ENCODE results near the gene ADH1B. TPM values are rescaled to one million over a fixed set of nuclear protein-coding genes. Genes with fewer than 3 reads are reported as not detected.

ADH1B gene
- polyA plus RNA-seq, 1 donor (not counting 4 experiments of a cell fraction or from before 2014, with no cell fraction given) = not detected

GRCh38 chr4:99282731-99283130 is 38.5 kb downstream of the ADH1B start:
- Histone ChIP-seq H2AFZ (ENCODE audit: control insufficient read depth, low read length) (no peak overlapping the region), H4K20me1 (ENCODE audit: control insufficient read depth, extremely low read depth, insufficient read depth, low read length) (no peaks in the 10 kb centered on the region), H3K4me1 (ENCODE audit: control insufficient read depth, extremely low read depth, insufficient read depth, low read length) (no peaks in the 10 kb centered on the region), H3K27ac (ENCODE audit: control insufficient read depth, insufficient read depth, low read length) (no peak overlapping the region), H3K36me3 (ENCODE audit: control insufficient read depth in 2 of 2, extremely low read depth in 1 of 2, insufficient read depth in 2 of 2, low read length in 2 of 2) (no peaks in the 10 kb centered on the region), H3K9ac (ENCODE audit: control insufficient read depth, extremely low read depth, insufficient read depth, low read length) (no peak overlapping the region), H3K79me2 (ENCODE audit: control insufficient read depth, insufficient read depth, low read length) (no peaks in the 10 kb centered on the region), H3K4me2 (ENCODE audit: control insufficient read depth, extremely low read depth, insufficient read depth, low read depth, low read length) (no peak overlapping the region), H3K4me3 (ENCODE audit: control insufficient read depth in 2 of 3, extremely low read depth in 1 of 3, insufficient read depth in 2 of 3, low read depth in 1 of 3, low read length in 3 of 3) (no peak overlapping the region), H3K9me3 (ENCODE audit: control insufficient read depth, low read depth, low read length) (no peaks in the 10 kb centered on the region), H3K9me1 (ENCODE audit: control insufficient read depth, extremely low read depth, insufficient read depth, low read length) (no peaks in the 10 kb centered on the region), H3K27me3 (ENCODE audit: control insufficient read depth, extremely low read depth, insufficient read depth, low read length) (no peaks in the 10 kb centered on the region)
- FAIRE-seq (peak; percentile 36), DNase-seq (ENCODE audit: low read depth, low spot score) (no peak)
- TF ChIP-seq, protein P1, sequence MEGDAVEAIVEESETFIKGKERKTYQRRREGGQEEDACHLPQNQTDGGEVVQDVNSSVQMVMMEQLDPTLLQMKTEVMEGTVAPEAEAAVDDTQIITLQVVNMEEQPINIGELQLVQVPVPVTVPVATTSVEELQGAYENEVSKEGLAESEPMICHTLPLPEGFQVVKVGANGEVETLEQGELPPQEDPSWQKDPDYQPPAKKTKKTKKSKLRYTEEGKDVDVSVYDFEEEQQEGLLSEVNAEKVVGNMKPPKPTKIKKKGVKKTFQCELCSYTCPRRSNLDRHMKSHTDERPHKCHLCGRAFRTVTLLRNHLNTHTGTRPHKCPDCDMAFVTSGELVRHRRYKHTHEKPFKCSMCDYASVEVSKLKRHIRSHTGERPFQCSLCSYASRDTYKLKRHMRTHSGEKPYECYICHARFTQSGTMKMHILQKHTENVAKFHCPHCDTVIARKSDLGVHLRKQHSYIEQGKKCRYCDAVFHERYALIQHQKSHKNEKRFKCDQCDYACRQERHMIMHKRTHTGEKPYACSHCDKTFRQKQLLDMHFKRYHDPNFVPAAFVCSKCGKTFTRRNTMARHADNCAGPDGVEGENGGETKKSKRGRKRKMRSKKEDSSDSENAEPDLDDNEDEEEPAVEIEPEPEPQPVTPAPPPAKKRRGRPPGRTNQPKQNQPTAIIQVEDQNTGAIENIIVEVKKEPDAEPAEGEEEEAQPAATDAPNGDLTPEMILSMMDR (optimal IDR thresholded peaks at IDR 0.05 in 1 of 3, IDR thresholded peaks at IDR 0.05 in 1 of 3, conservative IDR thresholded peaks at IDR 0.05 in 1 of 3; ENCODE audit: extremely low read depth in 1 of 3, insufficient read depth in 2 of 3, low read length in 3 of 3) = no peak
- no peak for TF ChIP-seq EZH2 (IDR thresholded peaks at IDR 0.05; ENCODE audit: low read length)
- dilution Hi-C loops (cut with MboI; ENCODE audit: extremely low pct_ligation_motif_present, low sequenced_read_pairs) = no loop called here

- no peak overlapping the region for H3K9ac ChIP-seq (ENCODE audit: control insufficient read depth, extremely low read depth, insufficient read depth, low read length)
- no peaks in the 10 kb centered on the region for H3K27me3 ChIP-seq (ENCODE audit: control insufficient read depth, extremely low read depth, insufficient read depth, low read length)
- H3K4me3 ChIP-seq (ENCODE audit: control insufficient read depth in 2 of 3, extremely low read depth in 1 of 3, insufficient read depth in 2 of 3, low read depth in 1 of 3, low read length in 3 of 3) = no peak overlapping the region
- H3K36me3 ChIP-seq (ENCODE audit: control insufficient read depth in 2 of 2, extremely low read depth in 1 of 2, insufficient read depth in 2 of 2, low read length in 2 of 2) = no peaks in the 10 kb centered on the region
- DNase-seq (ENCODE audit: low read depth, low spot score) (no peak), FAIRE-seq (no peak)
- no peaks in the 10 kb centered on the region for H3K9me1 ChIP-seq (ENCODE audit: control insufficient read depth, extremely low read depth, insufficient read depth, low read length)
- no peaks in the 10 kb centered on the region for H3K9me3 ChIP-seq (ENCODE audit: control insufficient read depth, low read depth, low read length)
- no peak overlapping the region for H2AFZ ChIP-seq (ENCODE audit: control insufficient read depth, low read length)
- dilution Hi-C loops (cut with MboI; ENCODE audit: extremely low pct_ligation_motif_present, low sequenced_read_pairs) = no loop called here
- H3K4me1 ChIP-seq (ENCODE audit: control insufficient read depth, extremely low read depth, insufficient read depth, low read length) = no peaks in the 10 kb centered on the region
- H3K27ac ChIP-seq (ENCODE audit: control insufficient read depth, insufficient read depth, low read length) = no peak overlapping the region
- H3K4me2 ChIP-seq (ENCODE audit: control insufficient read depth, extremely low read depth, insufficient read depth, low read depth, low read length) = no peak overlapping the region
- TF ChIP-seq, protein P1 (optimal IDR thresholded peaks at IDR 0.05 in 1 of 3, IDR thresholded peaks at IDR 0.05 in 1 of 3, conservative IDR thresholded peaks at IDR 0.05 in 1 of 3; ENCODE audit: extremely low read depth in 1 of 3, insufficient read depth in 2 of 3, low read length in 3 of 3) = no peak
- no peak for TF ChIP-seq EZH2 (IDR thresholded peaks at IDR 0.05; ENCODE audit: low read length)
- no peaks in the 10 kb centered on the region for H3K79me2 ChIP-seq (ENCODE audit: control insufficient read depth, insufficient read depth, low read length)
- H4K20me1 ChIP-seq (ENCODE audit: control insufficient read depth, extremely low read depth, insufficient read depth, low read length) = no peaks in the 10 kb centered on the region
Observed at GRCh38 chr4:99281261-99281660, 39.9 kb downstream of the ADH1B start.

All from keratinocyte (primary cell).